HepG2 (cell line): Measurements from ENCODE around the gene KCND1. TPM values are rescaled to one million over a fixed set of nuclear protein-coding genes. Genes with fewer than 3 reads are reported as not detected.

ENCODE experiments used
- ADNP ChIP-seq: sonication (generic); formaldehyde crosslinking; IDR thresholded peaks from 2 replicates; pipeline ENCODE4 v1.4.0; 2020; ENCODE audit warnings: missing genetic modification reagents
- BCLAF1 ChIP-seq: fragments of 450-650 bp; IDR thresholded peaks from 2 replicates; pipeline ENCODE4 v1.6.1; 2017; ENCODE audit warnings: mild to moderate bottlenecking
- CC2D1A ChIP-seq: sonication (generic); formaldehyde crosslinking; IDR thresholded peaks from 2 replicates; pipeline ENCODE4 v1.8.1; 2023; ENCODE audit warnings: mild to moderate bottlenecking, missing genetic modification reagents
- CENPX ChIP-seq: sonication (generic); formaldehyde crosslinking; IDR thresholded peaks from 2 replicates; pipeline ENCODE4 v1.9.0; 2021; ENCODE audit warnings: mild to moderate bottlenecking, missing genetic modification reagents, moderate library complexity
- GATAD2A ChIP-seq: IDR thresholded peaks from 2 replicates; pipeline ENCODE4 v1.6.1; 2016
- GZF1 ChIP-seq: sonication (generic); formaldehyde crosslinking; IDR thresholded peaks from 2 replicates; pipeline ENCODE4 v1.5.1; 2020; ENCODE audit warnings: mild to moderate bottlenecking, missing genetic modification reagents
- HDAC1 ChIP-seq: sonication (generic); formaldehyde crosslinking; IDR thresholded peaks from 2 replicates; pipeline ENCODE4 v1.5.1; 2020; ENCODE audit warnings: mild to moderate bottlenecking, missing genetic modification reagents
- HNF4A ChIP-seq: sonication (generic); formaldehyde crosslinking; IDR thresholded peaks from 2 replicates; pipeline ENCODE4 v1.4.0; 2020; ENCODE audit warnings: missing genetic modification reagents
- HNRNPL ChIP-seq: fragments of 200-400 bp; formaldehyde crosslinking; IDR thresholded peaks from 2 replicates; pipeline ENCODE4 v1.6.1; 2017; ENCODE audit warnings: mild to moderate bottlenecking, low read depth, low read length
- MEF2D ChIP-seq: sonication (generic); formaldehyde crosslinking; IDR thresholded peaks from 2 replicates; pipeline ENCODE4 v1.5.1; 2020; ENCODE audit warnings: mild to moderate bottlenecking, missing genetic modification reagents
- NFRKB ChIP-seq: fragments of 450-650 bp; IDR thresholded peaks from 2 replicates; pipeline ENCODE4 v1.6.1; 2017
- PCBP1 ChIP-seq: fragments of 200-400 bp; formaldehyde crosslinking; IDR thresholded peaks from 2 replicates; pipeline ENCODE4 v1.6.1; 2017; ENCODE audit warnings: mild to moderate bottlenecking, low read depth, low read length, borderline replicate concordance
- RARG ChIP-seq: sonication (generic); formaldehyde crosslinking; IDR thresholded peaks from 2 replicates; pipeline ENCODE4 v1.4.0; 2020; ENCODE audit warnings: low read depth, mild to moderate bottlenecking, missing genetic modification reagents
- RFX5 ChIP-seq: IDR thresholded peaks from 2 replicates; pipeline ENCODE4 v1.6.1; 2011; ENCODE audit warnings: low read depth, low read length, improper control_type of control experiment
- SALL1 ChIP-seq: sonication (generic); formaldehyde crosslinking; IDR thresholded peaks from 2 replicates; pipeline ENCODE4 v1.8.0; 2022; ENCODE audit warnings: mild to moderate bottlenecking, missing genetic modification reagents
- SMAD3 ChIP-seq: sonication (generic); formaldehyde crosslinking; IDR thresholded peaks from 2 replicates; pipeline ENCODE4 v1.4.0; 2020; ENCODE audit warnings: missing genetic modification reagents
- STAG1 ChIP-seq: sonication (generic); formaldehyde crosslinking; IDR thresholded peaks from 2 replicates; pipeline ENCODE4 v1.4.0; 2020; ENCODE audit warnings: missing genetic modification reagents
- ZFYVE20 ChIP-seq: sonication (generic); formaldehyde crosslinking; IDR thresholded peaks from 2 replicates; pipeline ENCODE4 v1.8.0; 2023; ENCODE audit warnings: low read depth, mild to moderate bottlenecking, moderate library complexity, missing genetic modification reagents, borderline replicate concordance
- ZNF12 ChIP-seq: sonication (generic); formaldehyde crosslinking; IDR thresholded peaks from 2 replicates; pipeline ENCODE4 v1.5.0; 2020; ENCODE audit warnings: missing genetic modification reagents
- ZNF235 ChIP-seq: sonication (generic); formaldehyde crosslinking; IDR thresholded peaks from 2 replicates; pipeline ENCODE4 v1.8.1; 2023; ENCODE audit warnings: mild to moderate bottlenecking, missing genetic modification reagents, borderline replicate concordance
- ZNF251 ChIP-seq: sonication (generic); formaldehyde crosslinking; IDR thresholded peaks from 2 replicates; pipeline ENCODE4 v1.9.0; 2021; ENCODE audit warnings: mild to moderate bottlenecking, missing genetic modification reagents
- ZNF460 ChIP-seq: sonication (generic); formaldehyde crosslinking; IDR thresholded peaks from 2 replicates; pipeline ENCODE4 v1.5.1; 2020; ENCODE audit warnings: missing genetic modification reagents, mild to moderate bottlenecking, borderline replicate concordance
- ZNF484 ChIP-seq: sonication (generic); formaldehyde crosslinking; IDR thresholded peaks from 2 replicates; pipeline ENCODE4 v1.5.1; 2020; ENCODE audit warnings: mild to moderate bottlenecking, low read depth, missing genetic modification reagents, borderline replicate concordance
- ZNF512B ChIP-seq: sonication (generic); formaldehyde crosslinking; IDR thresholded peaks from 2 replicates; pipeline ENCODE4 v1.5.1; 2020; ENCODE audit warnings: missing genetic modification reagents, mild to moderate bottlenecking, borderline replicate concordance
- ZNF546 ChIP-seq: sonication (generic); formaldehyde crosslinking; conservative IDR thresholded peaks from 2 replicates; pipeline ENCODE4 v1.8.1; 2023; ENCODE audit warnings: mild to moderate bottlenecking, missing genetic modification reagents
- ZNF678 ChIP-seq: sonication (generic); formaldehyde crosslinking; IDR thresholded peaks from 2 replicates; pipeline ENCODE4 v1.4.0; 2020; ENCODE audit warnings: mild to moderate bottlenecking, missing genetic modification reagents
- ZNF720 ChIP-seq: sonication (generic); formaldehyde crosslinking; IDR thresholded peaks from 2 replicates; pipeline ENCODE4 v1.4.0; 2020; ENCODE audit warnings: missing genetic modification reagents
- polyA plus RNA-seq, 8 experiments: library from polyadenylated mRNA; depleted of rRNA in 3 of 8; stranded (reverse) in 7 of 8; unstranded in 1 of 8; fragments of >200 nt; fragmentation: Illumina TruSeq in 4 of 8; extraction: Trizol in 4 of 8; gene quantifications; 2 replicates each; pipeline versions ENCODE4 v1.2.1 to v1.2.3, GENCODE V29; 2011 to 2016; ENCODE audit warnings: low read depth in 4 of 8, missing spikeins in 1 of 8, mixed read lengths in 1 of 8; ENCODE audit not compliant: insufficient read depth in 1 of 8
- total RNA-seq, 5 experiments: library from RNA; depleted of rRNA; stranded (reverse); fragments of >200 nt; fragmentation: Illumina TruSeq; extraction: Trizol; gene quantifications; 2 replicates each; pipeline ENCODE4 v1.2.3, GENCODE V29; 2016; ENCODE audit warnings: low read depth in 1 of 5

KCND1 gene
- total and polyA plus RNA-seq, 2 of the 13 experiments (the other 11 are each of a cell fraction or from before 2014, with no cell fraction given), result 0.07 to 0.30 TPM

GRCh38 chrX:48917139-48918001 lies 54.3 kb downstream of the KCND1 start (continued):
- TF ChIP-seq ZNF720 (CRISPR knock-in tag) (no peak), ZNF12 (no peak), BCLAF1 (no peak), SMAD3 (0 out of 2 replicates have a peak, but pooled peaks have one; percentile 55), ZNF484 (CRISPR knock-in tag) (no peak), ZFYVE20 (CRISPR knock-in tag) (no peak), ZNF235 (CRISPR knock-in tag) (no peak), GATAD2A (0 out of 2 replicates have a peak, but pooled peaks have one; percentile 10), ZNF460 (CRISPR knock-in tag) (no peak), ZNF678 (CRISPR knock-in tag) (no peak), ADNP (CRISPR knock-in tag) (no peak), CC2D1A (CRISPR knock-in tag) (no peak), SALL1 (CRISPR knock-in tag) (peak; percentile 43; the same call in 1 of the 2 replicates), MEF2D (CRISPR knock-in tag) (no peak), HNRNPL (no peak), ZNF251 (CRISPR knock-in tag) (no peak), ZNF512B (no peak), HNF4A (peak; percentile 32), ZNF546 (CRISPR knock-in tag) (no peak), NFRKB (no peak), PCBP1 (no peak), HDAC1 (peak; percentile 45), RARG (no peak), GZF1 (CRISPR knock-in tag) (no peak), CENPX (no peak), RFX5 (peak; percentile 79), STAG1 (CRISPR knock-in tag) (peak; percentile 56)
